Body of pancreas (tissue), 4 donors: ENCODE measurements around the gene MCCC1. TPM values are rescaled to one million over a fixed set of nuclear protein-coding genes. Genes with fewer than 3 reads are reported as not detected.

Experiments
- ATAC-seq: fragments of 150-250 bp; one replicate; pipeline ENCODE4 v1.9.1; 2016
- DNase-seq, 4 donors: peaks; one replicate each; pipeline ENCODE4 v3.0.0-alpha.2; 2019
- H3K27ac ChIP-seq, 4 donors: fragments of 200-600 bp; sonication (generic); 1 replicate in 3 of 4; 2 replicates in 1 of 4; pipeline versions ENCODE4 v1.5.1 to v1.6.1; 2016 to 2019; ENCODE audit warnings: mild to moderate bottlenecking in 1 of 4, mixed read lengths in 1 of 4, moderate library complexity in 1 of 4
- H3K27me3 ChIP-seq, 2 donors: fragments of 200-600 bp; sonication (generic); one replicate each; pipeline ENCODE4 v1.6.0; 2016; ENCODE audit warnings: mild to moderate bottlenecking in 1 of 2
- H3K36me3 ChIP-seq, 2 donors: fragments of 200-600 bp; sonication (generic); replicated peaks in 1 of 2; 2 replicates each; pipeline ENCODE4 v1.5.1; 2016; ENCODE audit warnings: low read depth in 2 of 2; ENCODE audit not compliant: insufficient read depth in 1 of 2
- H3K4me1 ChIP-seq: fragments of 200-600 bp; sonication (generic); one replicate; pipeline ENCODE4 v1.6.0; 2016
- H3K4me3 ChIP-seq, 2 donors: fragments of 200-600 bp; sonication (generic); 1 replicate in 1 of 2; 2 replicates in 1 of 2; pipeline ENCODE4 v1.5.1; 2016 to 2019
- H3K9me3 ChIP-seq, 3 donors: fragments of 200-600 bp; sonication (generic); 1 replicate in 2 of 3; 2 replicates in 1 of 3; pipeline ENCODE4 v1.5.1; 2016
- CTCF ChIP-seq, 7 experiments: fragments of 450-650 bp in 4 of 7; fragments of 200-600 bp in 3 of 7; sonication (generic) in 3 of 7; IDR thresholded peaks; one replicate each; pipeline ENCODE4 v1.5.1; 2016 to 2019; ENCODE audit warnings: antibody characterized with exemption in 7 of 7
- POLR2A ChIP-seq, 3 donors: fragments of 450-650 bp; IDR thresholded peaks; one replicate each; pipeline ENCODE4 v1.6.1; 2016; ENCODE audit warnings: antibody characterized with exemption in 3 of 3, mild to moderate bottlenecking in 2 of 3
- WGBS, 2 donors: methylation state at CpG; one replicate each; pipeline ENCODE4 v1.1.5; 2017; 5-methylcytosine and 5-hydroxymethylcytosine counted together
- intact Hi-C: fragments of 100-400 bp; cut with DNase I; formaldehyde crosslinking; loops from one replicate; pipeline ENCODE4 v1.15.1; 2023
- total RNA-seq, 2 donors: library from RNA; depleted of rRNA; stranded (reverse); fragments of >200 nt; gene quantifications; one replicate each; pipeline ENCODE4 v1.1.0, GENCODE V29; 2016

MCCC1 gene
- total RNA-seq, 2 donors from 2014 or later, result 50.8 to 63.9 TPM

GRCh38 chr3:183018421-183019192, 80.7 kb downstream of the MCCC1 start:
- peaks cover 10% of the 10 kb centered on the region for H3K4me1 ChIP-seq
- intact Hi-C loops, result no loop called here
- peaks cover 17 to 34% of the 10 kb centered on the region in 2 donors for H3K36me3 ChIP-seq
- no peaks in the 10 kb centered on the region for H3K9me3 ChIP-seq
- no peak overlapping the region for H3K4me3 ChIP-seq
- ATAC-seq (no peak), DNase-seq (no peak)
- no peaks in the 10 kb centered on the region for H3K27me3 ChIP-seq
- H3K27ac ChIP-seq, result no peak overlapping the region
- 91% methylated on average over 3 of the region's 3 CpGs for WGBS, 2 donors
- TF ChIP-seq CTCF (IDR thresholded peaks at IDR 0.05), result no peak
- TF ChIP-seq POLR2A (IDR thresholded peaks at IDR 0.05), result no peak

DNA sequence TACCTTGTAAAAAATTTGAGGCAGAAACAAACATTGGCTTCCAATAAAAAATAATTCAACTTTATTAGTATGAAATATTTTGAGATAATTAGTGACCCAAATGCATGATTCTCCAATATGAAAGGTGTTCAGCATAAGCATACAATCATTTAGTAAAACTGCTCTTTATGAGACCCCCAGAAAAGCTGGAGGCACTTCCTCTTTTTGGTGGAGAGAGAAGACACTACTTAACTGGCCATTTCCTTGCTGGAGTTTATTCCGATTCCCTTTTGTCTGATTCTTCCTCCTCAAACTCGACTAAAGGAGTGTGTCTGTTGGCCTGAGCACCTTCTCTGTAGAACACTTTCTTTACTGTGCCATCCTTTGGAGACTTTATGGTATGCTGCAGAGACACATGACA, 84.1 kb downstream of the MCCC1 start:
- H3K36me3 ChIP-seq, result peaks cover 16 to 21% of the 10 kb centered on the region in 2 donors
- no peaks in the 10 kb centered on the region for H3K4me1 ChIP-seq
- no peak for DNase-seq
- no peak overlapping the region for H3K4me3 ChIP-seq
- ATAC-seq, result no peak
- no peak for TF ChIP-seq POLR2A (IDR thresholded peaks at IDR 0.05)
- no peak for TF ChIP-seq CTCF (IDR thresholded peaks at IDR 0.05)
- WGBS, 2 donors, result 65 to 77% methylated on average over 2 of the region's 2 CpGs
- H3K27me3 ChIP-seq, result no peaks in the 10 kb centered on the region
- H3K9me3 ChIP-seq, result no peaks in the 10 kb centered on the region
- intact Hi-C loops, result no loop called here
- H3K27ac ChIP-seq, result no peak overlapping the region

DNA sequence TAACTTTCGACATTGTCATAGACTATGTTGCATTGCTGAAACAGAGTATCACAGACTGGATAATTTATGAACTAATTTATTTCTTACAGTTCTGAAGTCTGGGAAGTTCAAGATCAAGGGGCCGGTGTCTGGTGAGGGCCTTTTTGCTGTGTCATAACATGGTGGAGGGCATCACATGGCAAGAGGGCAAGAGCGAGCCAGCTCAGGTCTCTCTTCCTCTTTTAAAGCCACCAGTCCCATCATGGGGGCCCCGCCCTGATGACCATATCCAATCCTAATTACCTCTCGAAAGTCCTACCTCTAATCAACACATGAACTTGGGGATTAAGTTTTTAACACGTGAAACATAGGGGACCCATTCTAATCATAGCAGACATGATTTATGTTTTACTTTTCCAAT, 85.4 kb downstream of the MCCC1 start:
- intact Hi-C loops, result no loop called here
- ATAC-seq (no peak), DNase-seq (no peak)
- no peak overlapping the region for H3K27ac ChIP-seq
- no peak overlapping the region for H3K4me3 ChIP-seq
- H3K36me3 ChIP-seq, result peaks cover 6 to 16% of the 10 kb centered on the region in 2 donors
- no peaks in the 10 kb centered on the region for H3K27me3 ChIP-seq
- TF ChIP-seq POLR2A (IDR thresholded peaks at IDR 0.05) (no peak), CTCF (IDR thresholded peaks at IDR 0.05) (no peak)
- WGBS, 2 donors, result 89 to 93% methylated on average over 6 of the region's 6 CpGs
- H3K9me3 ChIP-seq, result no peaks in the 10 kb centered on the region
- no peaks in the 10 kb centered on the region for H3K4me1 ChIP-seq

DNA sequence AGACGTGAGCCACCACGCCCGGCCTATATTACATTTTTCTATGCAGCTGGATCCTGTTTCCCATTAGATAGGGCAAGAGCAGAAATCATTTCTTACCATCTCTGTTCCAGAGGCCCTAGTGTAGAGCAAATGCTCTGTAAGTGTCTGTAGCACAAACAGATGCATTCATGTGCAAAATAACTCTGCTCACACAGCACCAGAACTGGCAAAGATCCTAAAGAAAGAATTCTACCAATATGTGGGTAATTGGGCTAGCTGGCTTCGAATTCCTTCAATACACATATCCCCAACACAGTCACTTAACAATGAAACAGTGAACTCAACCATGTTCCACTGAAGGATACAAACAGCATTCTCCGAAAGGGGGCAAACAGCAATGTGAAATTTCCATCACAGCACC, 86.2 kb downstream of the MCCC1 start:
- no peaks in the 10 kb centered on the region for H3K4me1 ChIP-seq
- no peaks in the 10 kb centered on the region for H3K27me3 ChIP-seq
- WGBS, 2 donors, result 91 to 94% methylated on average over 5 of the region's 5 CpGs
- H3K36me3 ChIP-seq, result peaks cover 6 to 16% of the 10 kb centered on the region in 2 donors
- intact Hi-C loops, result no loop called here
- ATAC-seq (no peak), DNase-seq (no peak)
- no peak for TF ChIP-seq POLR2A (IDR thresholded peaks at IDR 0.05)
- no peak for TF ChIP-seq CTCF (IDR thresholded peaks at IDR 0.05)
- no peak overlapping the region for H3K4me3 ChIP-seq
- no peak overlapping the region for H3K27ac ChIP-seq
- no peaks in the 10 kb centered on the region for H3K9me3 ChIP-seq

DNA sequence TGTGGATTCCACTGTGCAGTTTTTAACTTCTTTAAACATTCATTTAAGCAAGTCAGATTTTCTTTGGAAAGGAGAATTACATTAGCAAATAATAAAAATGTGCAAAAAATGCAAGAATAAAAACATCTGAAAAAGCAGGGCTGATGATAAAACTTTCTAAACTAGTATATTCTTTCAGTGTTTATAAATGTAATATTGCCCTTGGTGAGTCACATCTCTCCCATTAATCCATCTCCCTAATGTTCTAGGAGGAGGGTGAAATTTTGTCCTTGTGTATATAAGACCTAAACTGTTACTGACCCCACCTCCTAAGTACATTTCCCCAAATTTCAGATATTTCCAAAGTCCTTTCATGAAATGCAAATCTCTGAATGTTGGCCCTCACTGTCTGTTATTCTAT, 90.5 kb downstream of the MCCC1 start:
- Histone ChIP-seq H3K27ac (no peak overlapping the region), H3K36me3 (peaks cover 0 to 2% of the 10 kb centered on the region in 2 donors), H3K27me3 (no peaks in the 10 kb centered on the region), H3K9me3 (no peaks in the 10 kb centered on the region), H3K4me1 (no peaks in the 10 kb centered on the region), H3K4me3 (no peak overlapping the region)
- DNase-seq (no peak), ATAC-seq (no peak)
- TF ChIP-seq POLR2A (IDR thresholded peaks at IDR 0.05) (no peak), CTCF (IDR thresholded peaks at IDR 0.05) (no peak)
- intact Hi-C loops, result no loop called here
